HEK293T (cell line): ENCODE measurements around the gene DNAJC5.

Experiments
- CTBP1 ChIP-seq: fragments of 450-650 bp; IDR thresholded peaks from 2 replicates; pipeline ENCODE4 v1.6.1; 2016; ENCODE audit warnings: borderline replicate concordance
- FOXK2 ChIP-seq: fragments of 450-650 bp; IDR thresholded peaks from 2 replicates; pipeline ENCODE4 v1.6.1; 2016; ENCODE audit warnings: mild to moderate bottlenecking
- HDGF ChIP-seq: fragments of 450-650 bp; IDR thresholded peaks from 2 replicates; pipeline ENCODE4 v1.6.1; 2017; ENCODE audit warnings: antibody characterized with exemption, borderline replicate concordance
- L3MBTL2 ChIP-seq: fragments of 450-650 bp; conservative IDR thresholded peaks from 2 replicates; pipeline ENCODE4 v1.6.1; 2016; ENCODE audit warnings: mild to moderate bottlenecking
- NFRKB ChIP-seq: fragments of 450-650 bp; IDR thresholded peaks from 2 replicates; pipeline ENCODE4 v1.6.1; 2016; ENCODE audit warnings: mild to moderate bottlenecking, moderate library complexity
- SP1 ChIP-seq: fragments of 450-650 bp; IDR thresholded peaks from 2 replicates; pipeline ENCODE4 v1.6.1; 2017
- SUZ12 ChIP-seq: fragments of 450-650 bp; IDR thresholded peaks from 2 replicates; pipeline ENCODE4 v1.6.1; 2016; ENCODE audit warnings: mild to moderate bottlenecking
- TARDBP ChIP-seq: fragments of 450-650 bp; IDR thresholded peaks from 2 replicates; pipeline ENCODE4 v1.6.1; 2016
- ZNF384 ChIP-seq: fragments of 450-650 bp; IDR thresholded peaks from 2 replicates; pipeline ENCODE4 v1.6.1; 2016
- TF ChIP-seq, protein P1 (sequence below): fragments of 450-650 bp; IDR thresholded peaks from 2 replicates; pipeline ENCODE4 v1.6.1; 2016

DNA sequence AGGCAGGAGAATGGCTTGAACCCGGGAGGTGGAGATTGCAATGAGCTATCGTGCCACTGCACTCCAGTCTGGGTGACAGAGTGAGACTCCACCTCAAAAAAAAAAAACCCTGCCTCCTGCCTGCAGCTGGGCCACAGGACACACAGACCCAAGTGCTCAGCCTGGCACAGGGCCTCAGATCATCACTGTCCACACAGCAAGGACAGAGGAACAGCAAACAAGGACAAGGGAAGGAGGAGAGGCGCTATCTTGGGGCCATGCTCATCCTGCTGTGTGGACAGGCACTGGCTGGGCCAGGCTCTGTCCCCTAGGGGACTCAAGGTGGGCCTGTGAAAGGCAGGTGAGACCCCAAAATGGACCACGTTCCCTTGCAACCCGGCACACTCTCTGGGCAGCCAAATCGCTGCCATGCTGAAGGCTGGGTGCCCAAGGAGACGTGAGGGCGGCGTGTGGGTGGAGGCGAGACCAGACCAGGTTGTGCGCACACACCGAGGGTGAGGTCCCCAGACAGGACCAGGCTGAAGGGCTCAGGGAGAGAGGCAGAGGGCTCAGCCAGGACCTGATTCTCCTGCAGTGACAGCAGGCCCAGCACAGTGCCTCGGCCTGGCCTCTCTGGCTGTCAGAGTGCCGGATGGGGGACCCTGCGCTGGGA is 52.2 kb downstream of the DNAJC5 start:
- TF ChIP-seq, protein P1, sequence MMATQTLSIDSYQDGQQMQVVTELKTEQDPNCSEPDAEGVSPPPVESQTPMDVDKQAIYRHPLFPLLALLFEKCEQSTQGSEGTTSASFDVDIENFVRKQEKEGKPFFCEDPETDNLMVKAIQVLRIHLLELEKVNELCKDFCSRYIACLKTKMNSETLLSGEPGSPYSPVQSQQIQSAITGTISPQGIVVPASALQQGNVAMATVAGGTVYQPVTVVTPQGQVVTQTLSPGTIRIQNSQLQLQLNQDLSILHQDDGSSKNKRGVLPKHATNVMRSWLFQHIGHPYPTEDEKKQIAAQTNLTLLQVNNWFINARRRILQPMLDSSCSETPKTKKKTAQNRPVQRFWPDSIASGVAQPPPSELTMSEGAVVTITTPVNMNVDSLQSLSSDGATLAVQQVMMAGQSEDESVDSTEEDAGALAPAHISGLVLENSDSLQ: no peak
- TF ChIP-seq CTBP1: no peak
- TF ChIP-seq SP1: no peak
- no peak for TF ChIP-seq TARDBP
- no peak for TF ChIP-seq ZNF384
- no peak for TF ChIP-seq HDGF
- no peak for TF ChIP-seq NFRKB
- TF ChIP-seq SUZ12: no peak
- no peak for TF ChIP-seq L3MBTL2
- no peak for TF ChIP-seq FOXK2
